ENCODE data around the gene RYK.

DNA sequence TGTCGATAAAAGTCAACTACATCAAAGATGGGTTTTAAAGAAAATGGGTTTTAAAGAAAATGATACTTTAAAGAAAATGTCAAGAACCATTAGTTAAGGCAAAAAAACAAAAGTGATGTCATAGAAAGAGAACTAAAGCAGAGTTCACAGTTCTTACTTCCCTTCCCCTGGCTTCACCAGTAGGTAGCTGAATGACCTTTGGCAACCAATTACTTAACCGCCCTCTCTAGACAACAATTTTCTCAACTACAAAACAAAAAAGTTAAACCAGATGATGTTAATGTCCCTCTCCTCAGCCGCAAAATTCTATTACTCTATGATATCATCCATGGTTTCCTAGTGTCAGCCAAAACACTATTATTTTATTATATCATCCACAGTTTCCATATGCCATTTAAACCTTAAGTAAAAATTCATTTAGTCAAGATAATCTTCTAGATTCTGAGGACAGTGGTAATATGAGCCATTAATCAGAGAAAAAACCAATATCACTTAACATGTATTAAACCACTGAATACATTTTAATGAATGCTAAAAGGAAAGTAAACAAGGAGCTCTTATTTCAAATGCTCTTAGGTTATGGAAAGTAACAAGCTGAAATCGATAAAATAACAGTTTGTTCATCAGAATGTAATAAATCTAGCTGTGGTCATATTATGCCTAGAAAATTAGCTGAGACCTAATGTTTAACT lies 13.1 kb downstream of the RYK start:
- TF ChIP-seq POLR2AphosphoS5 (IDR thresholded peaks at IDR 0.05; ENCODE audit: low read depth) = no peak
- no peak for TF ChIP-seq CTCF (conservative IDR thresholded peaks at IDR 0.05; ENCODE audit: low read depth in 2 of 2)
- TF ChIP-seq EZH2phosphoT487 (IDR thresholded peaks at IDR 0.05; ENCODE audit: unreplicated experiment) = no peak
- TF ChIP-seq, protein P1, sequence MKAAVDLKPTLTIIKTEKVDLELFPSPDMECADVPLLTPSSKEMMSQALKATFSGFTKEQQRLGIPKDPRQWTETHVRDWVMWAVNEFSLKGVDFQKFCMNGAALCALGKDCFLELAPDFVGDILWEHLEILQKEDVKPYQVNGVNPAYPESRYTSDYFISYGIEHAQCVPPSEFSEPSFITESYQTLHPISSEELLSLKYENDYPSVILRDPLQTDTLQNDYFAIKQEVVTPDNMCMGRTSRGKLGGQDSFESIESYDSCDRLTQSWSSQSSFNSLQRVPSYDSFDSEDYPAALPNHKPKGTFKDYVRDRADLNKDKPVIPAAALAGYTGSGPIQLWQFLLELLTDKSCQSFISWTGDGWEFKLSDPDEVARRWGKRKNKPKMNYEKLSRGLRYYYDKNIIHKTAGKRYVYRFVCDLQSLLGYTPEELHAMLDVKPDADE (IDR thresholded peaks at IDR 0.05) = no peak
- TF ChIP-seq REST (IDR thresholded peaks at IDR 0.05; ENCODE audit: unreplicated experiment) = no peak
- no peak for TF ChIP-seq NANOG (IDR thresholded peaks at IDR 0.05; ENCODE audit: borderline replicate concordance)
- TF ChIP-seq JUNB (IDR thresholded peaks at IDR 0.05; ENCODE audit: unreplicated experiment) = no peak
- TF ChIP-seq EZH2 (IDR thresholded peaks at IDR 0.05; ENCODE audit: low read depth, unreplicated experiment) = no peak
- TF ChIP-seq CREB1 (CRISPR knock-in tag; IDR thresholded peaks at IDR 0.05; ENCODE audit: low read depth) = no peak
- no peak for TF ChIP-seq ZNF462 (CRISPR knock-in tag; IDR thresholded peaks at IDR 0.05)
